ENCODE data around the gene LRMDA.
"Not testable (repeated sequence)": the region's sequence is repeated elsewhere in the genome, so short reads cannot be mapped to it uniquely, and the experiment has no call there.

The LRMDA gene

GRCh38 chr10:76479103-76479790 is 1047.8 kb downstream of the LRMDA start:
- DNase-seq (ENCODE audit: low read depth, low spot score) = no peak

- DNase-seq (ENCODE audit: low read depth, low spot score) = no peak
These were observed 1049.8 kb downstream of the LRMDA start for GRCh38 chr10:76481178-76481577.

- no peak for DNase-seq (ENCODE audit: low read depth, low spot score)
These were observed 1056.2 kb downstream of the LRMDA start for GRCh38 chr10:76487582-76487981.

GRCh38 chr10:76488602-76489001 is 1057.2 kb downstream of the LRMDA start:
- DNase-seq (ENCODE audit: low read depth, low spot score) = no peak

GRCh38 chr10:76491216-76491615 is 1059.8 kb downstream of the LRMDA start:
- DNase-seq (ENCODE audit: low read depth, low spot score) = no peak

- no peak for DNase-seq (ENCODE audit: low read depth, low spot score)
These were observed 1060.6 kb downstream of the LRMDA start for GRCh38 chr10:76492026-76492425.

- DNase-seq (ENCODE audit: low read depth, low spot score) = no peak
These were observed 1061.5 kb downstream of the LRMDA start for GRCh38 chr10:76492678-76493472.

GRCh38 chr10:76497666-76498065 is 1066.2 kb downstream of the LRMDA start:
- no peak for DNase-seq (ENCODE audit: low read depth, low spot score)

- no peak for DNase-seq (ENCODE audit: low read depth, low spot score)
These were observed 1073.4 kb downstream of the LRMDA start for GRCh38 chr10:76504823-76505222.

- no peak for DNase-seq (ENCODE audit: low read depth, low spot score)
These were observed 1078.0 kb downstream of the LRMDA start for GRCh38 chr10:76509446-76509845.

- no peak for DNase-seq (ENCODE audit: low read depth, low spot score)
These were observed 1082.9 kb downstream of the LRMDA start for GRCh38 chr10:76514321-76514720.

GRCh38 chr10:76514869-76515268 is 1083.4 kb downstream of the LRMDA start:
- DNase-seq (ENCODE audit: low read depth, low spot score) = no peak

- no peak for DNase-seq (ENCODE audit: low read depth, low spot score)
These were observed 1091.1 kb downstream of the LRMDA start for GRCh38 chr10:76522547-76522946.

- DNase-seq (ENCODE audit: low read depth, low spot score) = no peak
These were observed 1091.8 kb downstream of the LRMDA start for GRCh38 chr10:76523246-76523645.

- no peak for DNase-seq (ENCODE audit: low read depth, low spot score)
These were observed 1092.4 kb downstream of the LRMDA start for GRCh38 chr10:76523791-76524351.

GRCh38 chr10:76526833-76527232 is 1095.4 kb downstream of the LRMDA start:
- not testable (repeated sequence) for DNase-seq (ENCODE audit: low read depth, low spot score)

GRCh38 chr10:76540331-76540730 is 1108.9 kb downstream of the LRMDA start:
- no peak for DNase-seq (ENCODE audit: low read depth, low spot score)

GRCh38 chr10:76540786-76541185 is 1109.4 kb downstream of the LRMDA start:
- no peak for DNase-seq (ENCODE audit: low read depth, low spot score)

GRCh38 chr10:76541852-76542251 is 1110.4 kb downstream of the LRMDA start:
- no peak for DNase-seq (ENCODE audit: low read depth, low spot score)

- DNase-seq (ENCODE audit: low read depth, low spot score) = no peak
These were observed 1111.0 kb downstream of the LRMDA start for GRCh38 chr10:76542307-76542930.

GRCh38 chr10:76543655-76544054 is 1112.2 kb downstream of the LRMDA start:
- no peak for DNase-seq (ENCODE audit: low read depth, low spot score)

GRCh38 chr10:76544789-76545188 is 1113.4 kb downstream of the LRMDA start:
- no peak for DNase-seq (ENCODE audit: low read depth, low spot score)

All from activated naive CD8-positive, alpha-beta T cell treated with anti-CD3 and anti-CD28 coated beads, Interleukin-2, amount 50 U/mL, for 16 hours (primary cell).